ENCODE measurements around the gene ZNF362. TPM values are rescaled to one million over a fixed set of nuclear protein-coding genes. Genes with fewer than 3 reads are reported as not detected.
"Not testable (repeated sequence)": the region's sequence is repeated elsewhere in the genome, so short reads cannot be mapped to it uniquely, and the experiment has no call there.

Gene ZNF362
- total RNA-seq, 6 experiments from 2014 or later, result 15.3 to 19.6 (median 17.0) TPM

- Mint-ChIP-seq H3K27me3 (ENCODE audit: insufficient read depth) (no peaks in the 10 kb centered on the region; the same call in 1 of the 2 replicates), H3K36me3 (ENCODE audit: low read depth) (peaks cover 11% of the 10 kb centered on the region), H3K9me3 (no peaks in the 10 kb centered on the region), H3K4me1 (ENCODE audit: low read depth) (no peaks in the 10 kb centered on the region; the same call in 1 of the 2 replicates), H3K4me3 (no peak overlapping the region), H3K27ac (no peak overlapping the region)
- TF ChIP-seq CTCF (IDR thresholded peaks at IDR 0.05), result no peak
- no peak for DNase-seq
Observed at GRCh38 chr1:33289858-33290154, 33.5 kb downstream of the ZNF362 start.

- H3K9me3 Mint-ChIP-seq; H3K27ac Mint-ChIP-seq; H3K4me1 Mint-ChIP-seq (ENCODE audit: low read depth); H3K27me3 Mint-ChIP-seq (ENCODE audit: insufficient read depth); H3K4me3 Mint-ChIP-seq; DNase-seq: not testable (repeated sequence)
- H3K36me3 Mint-ChIP-seq (ENCODE audit: low read depth), result peaks cover 11% of the 10 kb centered on the region
Observed at GRCh38 chr1:33290615-33291014, 34.3 kb downstream of the ZNF362 start.

GRCh38 chr1:33292726-33293340, 36.5 kb downstream of the ZNF362 start:
- H3K27me3 Mint-ChIP-seq (ENCODE audit: insufficient read depth), result no peaks in the 10 kb centered on the region; the same call in none of the 2 replicates
- no peaks in the 10 kb centered on the region for H3K9me3 Mint-ChIP-seq
- H3K36me3 Mint-ChIP-seq (ENCODE audit: low read depth), result peaks cover 11% of the 10 kb centered on the region
- H3K4me3 Mint-ChIP-seq, result no peak overlapping the region
- no peak for DNase-seq
- H3K4me1 Mint-ChIP-seq (ENCODE audit: low read depth), result peaks cover 5% of the 10 kb centered on the region
- TF ChIP-seq CTCF (IDR thresholded peaks at IDR 0.05), result no peak
- H3K27ac Mint-ChIP-seq, result no peak overlapping the region

GRCh38 chr1:33294071-33295010, 38.0 kb downstream of the ZNF362 start:
- no peak for DNase-seq
- Mint-ChIP-seq H3K4me3 (no peak overlapping the region), H3K9me3 (no peaks in the 10 kb centered on the region), H3K36me3 (ENCODE audit: low read depth) (peaks cover 5% of the 10 kb centered on the region; the same call in 1 of the 2 replicates), H3K27ac (no peak overlapping the region), H3K4me1 (ENCODE audit: low read depth) (peaks cover 5% of the 10 kb centered on the region), H3K27me3 (ENCODE audit: insufficient read depth) (no peaks in the 10 kb centered on the region; the same call in none of the 2 replicates)
- TF ChIP-seq CTCF (IDR thresholded peaks at IDR 0.05), result no peak

GRCh38 chr1:33295023-33295422, 38.7 kb downstream of the ZNF362 start:
- no peaks in the 10 kb centered on the region for H3K36me3 Mint-ChIP-seq (ENCODE audit: low read depth)

More at GRCh38 chr1:33295023-33295422, 38.7 kb downstream of the ZNF362 start:
- Mint-ChIP-seq H3K4me1 (ENCODE audit: low read depth) (peaks cover 5% of the 10 kb centered on the region), H3K9me3 (no peaks in the 10 kb centered on the region), H3K4me3 (no peak overlapping the region), H3K27ac (no peak overlapping the region), H3K27me3 (ENCODE audit: insufficient read depth) (no peaks in the 10 kb centered on the region; the same call in none of the 2 replicates)
- DNase-seq, result no peak
- no peak for TF ChIP-seq CTCF (IDR thresholded peaks at IDR 0.05)
